Activated CD8-positive, alpha-beta T cell treated with anti-CD3 and anti-CD28 coated beads for 36 hours (primary cell): Measurements from ENCODE around the gene NCCRP1. TPM values are rescaled to one million over a fixed set of nuclear protein-coding genes. Genes with fewer than 3 reads are reported as not detected.

Experiments
- ATAC-seq: fragments of 200-7000 bp; cut with Tn5 transposase; one replicate; pipeline ENCODE4 v1.10.0; 2021; ENCODE audit warnings: mild to moderate bottlenecking, moderate library complexity
- CTCF ChIA-PET: fragments of 350-600 bp; sonication (Branson Sonifier 250); formaldehyde crosslinking; loops from one replicate; lab custom pipeline; 2021; ENCODE audit warnings: antibody characterized with exemption; lab: Charles Lee
- POLR2A ChIA-PET: fragments of 350-600 bp; sonication (Branson Sonifier 250); formaldehyde crosslinking; loops from one replicate; lab custom pipeline; 2021; ENCODE audit warnings: antibody characterized with exemption; lab: Charles Lee
- DNase-seq: peaks from one replicate; pipeline ENCODE4 v3.0.0-alpha.2; 2020
- H3K27ac Mint-ChIP-seq: one replicate; pipeline ENCODE4 v1.8.0; 2021; ENCODE audit warnings: mild to moderate bottlenecking, mixed read lengths
- H3K27me3 Mint-ChIP-seq: one replicate; pipeline ENCODE4 v1.8.0; 2021; ENCODE audit warnings: mixed read lengths
- H3K36me3 Mint-ChIP-seq: one replicate; pipeline ENCODE4 v1.8.0; 2021; ENCODE audit warnings: low read depth, mixed read lengths
- H3K4me1 Mint-ChIP-seq: one replicate; pipeline ENCODE4 v1.8.0; 2021; ENCODE audit warnings: low read depth, mixed read lengths
- H3K4me3 Mint-ChIP-seq: one replicate; pipeline ENCODE4 v1.8.0; 2021; ENCODE audit warnings: mild to moderate bottlenecking, moderate library complexity, mixed read lengths
- H3K9me3 Mint-ChIP-seq: one replicate; pipeline ENCODE4 v1.8.0; 2021; ENCODE audit warnings: mixed read lengths
- intact Hi-C: fragments of 100-400 bp; cut with micrococcal nuclease; formaldehyde crosslinking; loops from one replicate; pipeline ENCODE4 v1.10.0; 2022
- total RNA-seq, 2 experiments: library from RNA; stranded (reverse); gene quantifications; one replicate each; pipeline ENCODE4 v1.2.3, GENCODE V29; 2021
- TF ChIP-seq, protein P1 (sequence below): fragments of 200-600 bp; IDR thresholded peaks from one replicate; pipeline ENCODE4 v1.8.0; 2022; ENCODE audit warnings: antibody characterized with exemption, mild to moderate bottlenecking

Gene NCCRP1
- total RNA-seq, 2 experiments from 2014 or later, result not detected

DNA sequence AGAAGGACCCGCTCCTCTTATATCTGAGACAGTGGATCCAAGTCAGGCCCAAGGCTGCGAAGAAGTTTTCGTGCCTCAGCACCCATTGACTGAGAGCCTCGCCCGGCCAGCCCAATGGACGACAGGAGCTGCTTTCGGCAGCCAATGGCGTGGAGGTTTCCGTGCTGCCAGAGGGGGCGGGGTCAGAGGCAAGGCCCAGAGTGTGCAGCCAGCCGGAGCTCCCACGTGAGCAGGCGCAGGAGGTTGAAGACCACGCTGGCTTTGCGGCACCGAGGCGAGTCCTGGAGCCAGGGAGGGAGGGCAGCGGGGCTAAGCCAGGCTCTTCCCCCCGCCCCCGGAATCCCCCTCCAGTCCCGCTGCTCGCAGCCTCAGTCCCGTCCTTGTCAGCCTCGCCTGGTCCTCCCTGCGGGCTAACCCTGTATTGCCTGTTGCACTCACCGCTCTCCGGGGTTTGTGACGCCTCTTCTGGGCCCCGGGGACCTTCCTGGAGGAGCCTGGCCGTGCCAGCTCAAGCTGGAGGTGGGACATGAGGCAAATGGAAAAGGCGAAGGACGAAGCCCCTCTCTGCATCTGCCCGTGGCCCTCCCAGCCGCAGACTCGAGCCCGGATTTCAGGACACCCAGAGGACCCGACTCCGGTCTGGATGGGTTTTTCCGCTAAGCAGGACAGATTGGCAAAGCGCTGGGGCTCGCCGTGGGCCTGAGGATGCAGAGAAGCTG lies 50.3 kb downstream of the NCCRP1 start:
- Mint-ChIP-seq H3K27ac (no peak overlapping the region), H3K9me3 (no peaks in the 10 kb centered on the region), H3K4me3 (peak overlapping the region; percentile 58), H3K36me3 (no peaks in the 10 kb centered on the region), H3K27me3 (peaks cover 6% of the 10 kb centered on the region), H3K4me1 (peaks cover 2% of the 10 kb centered on the region)
- DNase-seq (peak; percentile 58), ATAC-seq (peak; percentile 82)
- CTCF ChIA-PET, result no interaction called here
- POLR2A ChIA-PET, result interaction anchor here (1.0 kb wide), 1 partner anchor 9 kb away, joined by 3 read pairs; no protein-coding TSS in a partner anchor
- TF ChIP-seq, protein P1, sequence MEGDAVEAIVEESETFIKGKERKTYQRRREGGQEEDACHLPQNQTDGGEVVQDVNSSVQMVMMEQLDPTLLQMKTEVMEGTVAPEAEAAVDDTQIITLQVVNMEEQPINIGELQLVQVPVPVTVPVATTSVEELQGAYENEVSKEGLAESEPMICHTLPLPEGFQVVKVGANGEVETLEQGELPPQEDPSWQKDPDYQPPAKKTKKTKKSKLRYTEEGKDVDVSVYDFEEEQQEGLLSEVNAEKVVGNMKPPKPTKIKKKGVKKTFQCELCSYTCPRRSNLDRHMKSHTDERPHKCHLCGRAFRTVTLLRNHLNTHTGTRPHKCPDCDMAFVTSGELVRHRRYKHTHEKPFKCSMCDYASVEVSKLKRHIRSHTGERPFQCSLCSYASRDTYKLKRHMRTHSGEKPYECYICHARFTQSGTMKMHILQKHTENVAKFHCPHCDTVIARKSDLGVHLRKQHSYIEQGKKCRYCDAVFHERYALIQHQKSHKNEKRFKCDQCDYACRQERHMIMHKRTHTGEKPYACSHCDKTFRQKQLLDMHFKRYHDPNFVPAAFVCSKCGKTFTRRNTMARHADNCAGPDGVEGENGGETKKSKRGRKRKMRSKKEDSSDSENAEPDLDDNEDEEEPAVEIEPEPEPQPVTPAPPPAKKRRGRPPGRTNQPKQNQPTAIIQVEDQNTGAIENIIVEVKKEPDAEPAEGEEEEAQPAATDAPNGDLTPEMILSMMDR, result no peak
- intact Hi-C loops, result no loop called here

DNA sequence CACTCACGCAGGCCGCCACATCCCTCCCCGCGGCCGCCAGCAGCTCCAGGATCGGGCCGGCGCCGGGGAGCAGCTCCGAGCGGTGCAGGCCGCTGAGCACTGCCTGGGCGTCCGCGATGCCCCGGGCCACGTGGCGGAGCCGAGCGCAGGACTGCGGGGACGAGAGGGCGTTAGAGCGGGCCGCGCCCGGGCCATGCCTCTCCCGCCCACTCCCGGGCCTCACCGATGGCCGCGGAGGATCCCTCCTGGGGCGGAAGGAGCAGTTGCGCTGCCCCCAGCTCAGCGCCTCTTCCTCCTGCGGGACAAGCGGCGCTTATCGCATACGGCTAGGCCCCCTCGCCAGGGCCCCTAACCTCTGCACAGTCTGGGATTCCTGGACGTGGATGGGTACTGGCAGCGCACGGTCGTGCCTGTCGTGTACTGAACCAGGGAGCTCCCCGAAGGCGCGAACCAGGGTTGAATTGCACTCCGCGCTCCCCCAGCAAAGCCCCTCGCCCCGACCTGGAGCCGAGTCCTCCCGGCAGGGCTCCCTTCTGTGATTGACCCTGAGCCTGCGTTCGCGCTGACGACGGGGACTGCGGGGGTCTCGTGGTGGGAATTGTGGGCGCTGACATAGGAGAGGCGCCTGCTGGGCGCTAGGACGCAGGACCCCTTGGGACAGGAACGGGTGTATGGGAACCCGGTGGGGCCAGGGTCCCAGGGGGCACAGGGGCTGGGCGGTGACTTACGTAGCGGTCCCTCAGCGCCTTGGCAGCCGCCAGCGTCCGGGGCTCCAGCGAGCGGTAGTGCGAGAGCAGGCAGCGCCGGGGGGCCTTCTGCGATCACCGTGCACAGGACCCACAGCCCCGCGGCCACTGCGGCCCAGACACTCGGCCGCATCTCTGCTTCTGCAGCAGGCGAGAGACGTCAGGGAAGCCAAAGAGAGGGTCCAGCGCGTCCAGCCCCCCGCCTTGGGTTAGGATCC lies 51.2 kb downstream of the NCCRP1 start:
- no peaks in the 10 kb centered on the region for H3K9me3 Mint-ChIP-seq
- CTCF ChIA-PET, result no interaction called here

DNA sequence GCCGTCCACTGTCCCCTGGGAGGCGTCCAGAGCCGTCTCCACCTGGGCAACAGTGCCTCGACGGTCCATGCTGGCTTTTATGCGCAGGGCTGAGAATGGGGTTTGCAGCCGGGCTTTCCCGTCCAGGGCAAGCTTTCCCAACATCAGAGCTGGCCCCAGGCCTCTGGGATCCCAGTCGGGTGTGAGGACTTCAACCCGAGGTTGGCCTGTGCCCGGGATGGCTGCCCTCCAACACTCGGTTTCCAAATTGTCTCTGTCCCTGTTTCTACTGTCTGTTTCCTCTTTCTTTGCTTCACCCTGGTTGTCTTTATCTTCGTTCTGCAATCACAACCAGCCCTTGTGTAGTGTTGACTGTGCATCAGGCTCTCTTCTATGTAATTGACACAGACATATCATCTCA lies 52.0 kb downstream of the NCCRP1 start, which contains the start of gene IFNL4:
TSS of gene IFNL4 (minus strand) at position 51 of the 400 bp plus-strand sequence.
- POLR2A ChIA-PET, result no interaction called here
- CTCF ChIA-PET, result no interaction called here
- TF ChIP-seq, protein P1, result no peak
- DNase-seq (no peak), ATAC-seq (no peak)
- Mint-ChIP-seq H3K27ac (no peak within 1 kb of the TSS), H3K9me3 (no peaks in the 10 kb centered on the region), H3K36me3 (no peaks in the 10 kb centered on the region), H3K27me3 (peaks cover 6% of the 10 kb centered on the region), H3K4me1 (peaks cover 2% of the 10 kb centered on the region), H3K4me3 (no peak within 1 kb of the TSS)
- intact Hi-C loops, result no loop called here

More for the DNA sequence above, 51.2 kb downstream of the NCCRP1 start:
- no peaks in the 10 kb centered on the region for H3K36me3 Mint-ChIP-seq
- H3K27me3 Mint-ChIP-seq, result peaks cover 6% of the 10 kb centered on the region
- no peak overlapping the region for H3K4me3 Mint-ChIP-seq
- no peak overlapping the region for H3K27ac Mint-ChIP-seq
- POLR2A ChIA-PET, result interaction anchor here (1.0 kb wide), 1 partner anchor 10 kb away, joined by 3 read pairs; no protein-coding TSS in a partner anchor
- DNase-seq (no peak), ATAC-seq (peak; percentile 49)
- intact Hi-C loops, result no loop called here
- TF ChIP-seq, protein P1, result no peak
- H3K4me1 Mint-ChIP-seq, result peaks cover 2% of the 10 kb centered on the region

DNA sequence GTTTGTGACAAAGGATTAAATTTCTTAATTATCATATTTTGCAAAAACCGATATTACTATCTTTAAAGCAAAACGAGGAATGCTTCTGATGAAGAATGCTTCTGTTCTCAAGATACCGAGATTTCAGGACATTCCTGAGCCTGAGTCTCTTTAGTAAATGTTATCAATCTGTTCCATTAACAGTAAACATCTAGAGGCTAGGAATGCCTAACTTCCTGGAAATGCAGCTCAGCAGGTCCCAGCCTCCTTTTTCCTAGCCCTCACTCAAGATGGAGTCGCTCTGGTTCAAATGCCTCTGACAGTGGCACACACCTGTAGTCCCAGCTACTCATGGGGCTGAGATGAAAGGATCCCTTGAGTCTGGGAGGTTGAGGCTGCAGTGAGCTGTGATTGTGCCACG lies 54.3 kb downstream of the NCCRP1 start:
- TF ChIP-seq, protein P1, result no peak
- no peaks in the 10 kb centered on the region for H3K9me3 Mint-ChIP-seq
- H3K4me1 Mint-ChIP-seq, result peaks cover 2% of the 10 kb centered on the region
- ChIA-PET CTCF (no interaction called here), POLR2A (no interaction called here)
- no peak overlapping the region for H3K4me3 Mint-ChIP-seq
- ATAC-seq (no peak), DNase-seq (no peak)
- intact Hi-C loops, result no loop called here
- H3K27me3 Mint-ChIP-seq, result peaks cover 6% of the 10 kb centered on the region
- H3K36me3 Mint-ChIP-seq, result no peaks in the 10 kb centered on the region
- H3K27ac Mint-ChIP-seq, result no peak overlapping the region

Other genes with a start within 250 kb of the NCCRP1 start
- not detected for gene FBXO17, start 221.2 kb upstream of the NCCRP1 start, total RNA-seq
- 1 to 10 TPM; 1.9 to 2.3 TPM for gene FBXO27, start 164.4 kb upstream of the NCCRP1 start, total RNA-seq
- gene ACP7, start 112.6 kb upstream of the NCCRP1 start, total RNA-seq, result not detected
- 10 to 100 TPM in 1 of 2 experiments, 1 to 10 TPM in 1; 9.8 to 11.5 TPM for gene PAK4, start 71.2 kb upstream of the NCCRP1 start, total RNA-seq
- not detected for gene SYCN, start 7.3 kb downstream of the NCCRP1 start, total RNA-seq
- gene IFNL3, start 48.0 kb downstream of the NCCRP1 start, total RNA-seq, result not detected
- not detected for gene IFNL4, start 51.9 kb downstream of the NCCRP1 start, total RNA-seq
- gene IFNL2, start 71.4 kb downstream of the NCCRP1 start, total RNA-seq, result not detected
- gene IFNL1, start 99.4 kb downstream of the NCCRP1 start, total RNA-seq, result not detected
- 1 to 10 TPM; 6.1 to 6.5 TPM for gene LRFN1, start 123.9 kb downstream of the NCCRP1 start, total RNA-seq
- 100 to 1,000 TPM; 280 to 297 TPM for gene GMFG, start 139.1 kb downstream of the NCCRP1 start, total RNA-seq
- 10 to 100 TPM; 35.5 to 37.1 TPM for gene SAMD4B, start 145.5 kb downstream of the NCCRP1 start, total RNA-seq
- 10 to 100 TPM; 35.5 to 36.5 TPM for gene PAF1, start 194.1 kb downstream of the NCCRP1 start, total RNA-seq
- 10 to 100 TPM; 19.5 to 19.8 TPM for gene MED29, start 194.4 kb downstream of the NCCRP1 start, total RNA-seq
- 10 to 100 TPM; 74.6 to 80.3 TPM for gene ZFP36, start 209.9 kb downstream of the NCCRP1 start, total RNA-seq
- gene PLEKHG2, start 215.7 kb downstream of the NCCRP1 start, total RNA-seq, result 10 to 100 TPM; 35.9 to 42.8 TPM
- gene RPS16, start 239.0 kb downstream of the NCCRP1 start, total RNA-seq, result 1,000 to 10,000 TPM; 3,249 to 3,324 TPM
- 100 to 1,000 TPM; 127 to 141 TPM for gene SUPT5H, start 248.6 kb downstream of the NCCRP1 start, total RNA-seq